Neutrophil (primary cell): ENCODE data around the gene NPAS3.

Experiments
- H3K27ac ChIP-seq: fragments of 200-600 bp; sonication (generic); 2 replicates; pipeline ENCODE4 v1.5.1; 2016; ENCODE audit warnings: mild to moderate bottlenecking, moderate library complexity
- H3K27me3 ChIP-seq: fragments of 200-600 bp; sonication (generic); 2 replicates; pipeline ENCODE4 v1.6.0; 2016; ENCODE audit warnings: mild to moderate bottlenecking
- H3K36me3 ChIP-seq: fragments of 200-600 bp; sonication (generic); 2 replicates; pipeline ENCODE4 v1.5.1; 2017
- H3K4me1 ChIP-seq, 2 experiments: fragments of 200-600 bp in 1 of 2; sonication (generic) in 1 of 2; 1 replicate in 1 of 2; 2 replicates in 1 of 2; pipeline versions ENCODE4 v1.5.1 to v1.6.1; 2013 to 2016; ENCODE audit warnings: low read depth in 1 of 2, low read length in 1 of 2, mild to moderate bottlenecking in 1 of 2, moderate library complexity in 1 of 2; ENCODE audit not compliant: control insufficient read depth in 1 of 2, insufficient read depth in 1 of 2
- H3K4me3 ChIP-seq, 2 experiments: fragments of 200-600 bp in 1 of 2; sonication (generic) in 1 of 2; 1 replicate in 1 of 2; 2 replicates in 1 of 2; pipeline ENCODE4 v1.5.1; 2013 to 2016; ENCODE audit warnings: low read depth in 1 of 2, low read length in 1 of 2, mild to moderate bottlenecking in 1 of 2, moderate library complexity in 1 of 2
- H3K9me3 ChIP-seq: fragments of 200-600 bp; sonication (generic); 2 replicates; pipeline ENCODE4 v1.5.1; 2016
- CTCF ChIP-seq: fragments of 200-600 bp; sonication (generic); IDR thresholded peaks from 2 replicates; pipeline ENCODE4 v1.5.1; 2016; ENCODE audit warnings: antibody characterized with exemption

NPAS3 gene

GRCh38 chr14:33733721-33734120, 795.0 kb downstream of the NPAS3 start:
- Histone ChIP-seq H3K36me3 (no peaks in the 10 kb centered on the region), H3K27ac (no peak overlapping the region), H3K4me3 (no peak overlapping the region), H3K27me3 (no peaks in the 10 kb centered on the region), H3K4me1 (no peaks in the 10 kb centered on the region), H3K9me3 (no peaks in the 10 kb centered on the region)
- no peak for TF ChIP-seq CTCF

- Histone ChIP-seq H3K27me3 (no peaks in the 10 kb centered on the region), H3K9me3 (no peaks in the 10 kb centered on the region), H3K36me3 (no peaks in the 10 kb centered on the region), H3K27ac (no peak overlapping the region), H3K4me1 (no peaks in the 10 kb centered on the region), H3K4me3 (no peak overlapping the region)
- TF ChIP-seq CTCF: no peak
Observed at GRCh38 chr14:33734387-33734786, 795.7 kb downstream of the NPAS3 start.

DNA sequence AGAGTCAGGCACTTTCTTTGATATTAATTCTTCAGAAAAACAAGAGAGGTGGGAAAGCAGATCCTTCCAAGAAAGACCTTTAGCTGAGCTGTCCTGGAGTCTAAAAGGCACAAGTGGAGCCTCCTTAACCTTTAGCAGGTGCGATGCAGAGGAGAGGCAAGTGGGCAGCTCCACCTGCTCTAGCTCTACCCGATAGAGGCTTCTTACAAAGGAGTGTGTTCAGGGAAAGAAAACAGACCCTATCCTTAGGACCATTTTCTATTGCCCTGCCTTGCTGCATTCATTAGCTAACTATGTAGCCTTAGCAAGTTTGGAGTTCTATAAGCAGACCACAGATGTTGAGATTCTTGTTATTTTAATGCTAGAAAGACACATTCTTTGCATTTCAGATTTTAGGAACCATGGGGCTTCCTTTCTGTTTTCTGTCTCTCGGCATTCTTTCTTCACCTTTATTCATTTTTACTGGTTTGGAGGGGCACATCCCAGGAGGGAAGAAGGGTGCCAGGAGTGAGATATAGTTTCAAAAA, 797.7 kb downstream of the NPAS3 start:
- no peak for TF ChIP-seq CTCF

GRCh38 chr14:33736979-33737378, 798.3 kb downstream of the NPAS3 start:
- no peak overlapping the region for H3K27ac ChIP-seq
- TF ChIP-seq CTCF: no peak

More for the DNA sequence above, 797.7 kb downstream of the NPAS3 start:
- Histone ChIP-seq H3K4me3 (no peak overlapping the region), H3K36me3 (no peaks in the 10 kb centered on the region), H3K27ac (no peak overlapping the region), H3K27me3 (no peaks in the 10 kb centered on the region), H3K9me3 (no peaks in the 10 kb centered on the region), H3K4me1 (no peaks in the 10 kb centered on the region)

GRCh38 chr14:33737446-33737845, 798.8 kb downstream of the NPAS3 start:
- H3K9me3 ChIP-seq: no peaks in the 10 kb centered on the region
- H3K4me1 ChIP-seq: no peaks in the 10 kb centered on the region
- no peak overlapping the region for H3K4me3 ChIP-seq
- no peaks in the 10 kb centered on the region for H3K27me3 ChIP-seq
- no peak overlapping the region for H3K27ac ChIP-seq
- H3K36me3 ChIP-seq: no peaks in the 10 kb centered on the region
- TF ChIP-seq CTCF: no peak

More at GRCh38 chr14:33736979-33737378, 798.3 kb downstream of the NPAS3 start:
- H3K4me1 ChIP-seq: no peaks in the 10 kb centered on the region
- H3K27me3 ChIP-seq: no peaks in the 10 kb centered on the region
- H3K9me3 ChIP-seq: no peaks in the 10 kb centered on the region
- no peaks in the 10 kb centered on the region for H3K36me3 ChIP-seq
- H3K4me3 ChIP-seq: no peak overlapping the region

GRCh38 chr14:33738029-33738428, 799.4 kb downstream of the NPAS3 start:
- H3K27me3 ChIP-seq: no peaks in the 10 kb centered on the region
- no peak overlapping the region for H3K4me3 ChIP-seq
- H3K4me1 ChIP-seq: no peaks in the 10 kb centered on the region
- H3K27ac ChIP-seq: no peak overlapping the region
- no peak for TF ChIP-seq CTCF
- H3K9me3 ChIP-seq: no peaks in the 10 kb centered on the region
- H3K36me3 ChIP-seq: no peaks in the 10 kb centered on the region
